ENCODE measurements around the gene MORN1. TPM values are rescaled to one million over a fixed set of nuclear protein-coding genes. Genes with fewer than 3 reads are reported as not detected.

The MORN1 gene
- total and polyA plus RNA-seq, 4 donors = 2.3 to 6.9 (median 3.6) TPM

DNA sequence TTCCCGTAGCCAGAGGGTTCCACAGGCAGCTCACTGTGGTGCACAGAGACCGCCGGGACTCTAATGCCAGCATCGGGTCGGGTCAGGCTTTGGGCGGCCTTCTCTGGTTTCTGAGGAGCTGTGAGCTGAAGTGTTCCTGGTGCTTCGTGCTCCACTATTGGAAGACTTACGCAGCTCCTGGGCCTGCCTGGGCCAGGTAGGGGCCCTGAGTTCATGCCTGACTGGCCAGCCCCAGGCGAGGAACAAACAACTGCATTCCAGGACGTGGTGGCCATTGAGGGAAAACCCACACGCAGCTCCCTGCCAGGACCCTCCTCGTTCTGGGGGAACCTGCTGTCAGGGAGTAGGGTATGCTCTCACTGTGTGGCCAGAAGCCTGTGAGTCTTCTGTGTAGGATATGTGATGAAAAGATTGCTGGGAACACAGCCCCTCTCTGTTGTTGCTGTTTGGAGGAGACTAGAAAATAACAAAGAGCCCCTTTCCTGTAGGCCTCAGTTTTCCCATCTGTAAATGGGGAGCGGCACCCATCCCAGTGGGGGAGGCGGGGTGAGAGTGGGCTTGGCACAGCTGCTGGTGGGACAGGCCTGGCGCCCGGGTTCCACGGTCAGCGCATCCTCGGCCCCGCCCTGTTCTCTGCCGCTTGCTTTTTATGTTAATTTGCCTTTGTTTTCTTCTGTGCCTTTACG lies 8.7 kb upstream of the MORN1 start:
- Histone ChIP-seq H3K4me1 (ENCODE audit: control insufficient read depth in 4 of 4, insufficient read depth in 4 of 4, low read length in 3 of 4) (no peaks in the 10 kb centered on the region), H3K9ac (ENCODE audit: low read depth in 1 of 2, low read length in 2 of 2) (no peak overlapping the region)

DNA sequence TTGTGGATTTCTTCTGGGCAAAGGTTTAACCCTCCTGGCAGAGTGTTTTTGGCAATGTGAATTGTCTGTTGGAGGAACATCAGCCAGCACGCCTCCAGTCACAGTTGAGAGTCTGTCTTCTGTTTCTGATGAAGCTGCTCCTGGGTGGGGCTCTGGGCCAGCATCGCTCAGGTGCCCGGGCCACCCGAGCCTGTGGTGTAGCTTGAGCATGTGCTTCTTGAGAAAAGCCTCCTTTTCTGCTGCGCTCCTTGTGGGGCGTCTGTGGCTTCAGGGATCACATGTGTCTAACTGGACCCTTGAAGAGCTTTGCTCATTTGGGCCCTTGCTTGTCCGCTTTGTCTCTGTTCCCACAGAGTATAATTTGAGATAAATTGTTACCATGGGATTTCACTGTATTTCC lies 7.5 kb upstream of the MORN1 start:
- peaks cover 19 to 71% (median 45%) of the 10 kb centered on the region in 4 donors for H3K36me3 ChIP-seq (ENCODE audit: control insufficient read depth in 4 of 4, insufficient read depth in 3 of 4, low read depth in 1 of 4, low read length in 3 of 4)
- peaks cover 0 to 8% (median 6%) of the 10 kb centered on the region in 4 donors for H3K4me1 ChIP-seq (ENCODE audit: control insufficient read depth in 4 of 4, insufficient read depth in 4 of 4, low read length in 3 of 4)
- 95% methylated on average over 7 of the region's 7 CpGs for WGBS
- no peak for DNase-seq (ENCODE audit: low spot score)
- H3K27me3 ChIP-seq (ENCODE audit: control insufficient read depth in 4 of 4, insufficient read depth in 4 of 4, low read length in 3 of 4) = no peaks in the 10 kb centered on the region
- no peak overlapping the region for H3K27ac ChIP-seq (ENCODE audit: low read depth in 1 of 2, low read length in 2 of 2)
- H3K9me3 ChIP-seq (ENCODE audit: control insufficient read depth in 4 of 4, low read length in 3 of 4) = no peaks in the 10 kb centered on the region
- H3K4me3 ChIP-seq (ENCODE audit: low read depth in 1 of 3, low read length in 3 of 3) = no peak overlapping the region
- TF ChIP-seq FOXA1 (IDR thresholded peaks at IDR 0.05) (no peak), EGR1 (IDR thresholded peaks at IDR 0.05; ENCODE audit: low read depth in 2 of 2) (no peak), RXRA (IDR thresholded peaks at IDR 0.05) (no peak), HNF4A (conservative IDR thresholded peaks at IDR 0.05) (no peak), GABPA (IDR thresholded peaks at IDR 0.05 in 1 of 2, conservative IDR thresholded peaks at IDR 0.05 in 1 of 2) (no peak), YY1 (IDR thresholded peaks at IDR 0.05) (no peak), JUND (IDR thresholded peaks at IDR 0.05) (no peak), NR2F2 (IDR thresholded peaks at IDR 0.05) (no peak), HNF4G (IDR thresholded peaks at IDR 0.05) (no peak), SP1 (IDR thresholded peaks at IDR 0.05) (no peak), TAF1 (conservative IDR thresholded peaks at IDR 0.05) (no peak), FOXA2 (IDR thresholded peaks at IDR 0.05) (no peak), RAD21 (IDR thresholded peaks at IDR 0.05) (no peak)
- TF ChIP-seq, protein P1, sequence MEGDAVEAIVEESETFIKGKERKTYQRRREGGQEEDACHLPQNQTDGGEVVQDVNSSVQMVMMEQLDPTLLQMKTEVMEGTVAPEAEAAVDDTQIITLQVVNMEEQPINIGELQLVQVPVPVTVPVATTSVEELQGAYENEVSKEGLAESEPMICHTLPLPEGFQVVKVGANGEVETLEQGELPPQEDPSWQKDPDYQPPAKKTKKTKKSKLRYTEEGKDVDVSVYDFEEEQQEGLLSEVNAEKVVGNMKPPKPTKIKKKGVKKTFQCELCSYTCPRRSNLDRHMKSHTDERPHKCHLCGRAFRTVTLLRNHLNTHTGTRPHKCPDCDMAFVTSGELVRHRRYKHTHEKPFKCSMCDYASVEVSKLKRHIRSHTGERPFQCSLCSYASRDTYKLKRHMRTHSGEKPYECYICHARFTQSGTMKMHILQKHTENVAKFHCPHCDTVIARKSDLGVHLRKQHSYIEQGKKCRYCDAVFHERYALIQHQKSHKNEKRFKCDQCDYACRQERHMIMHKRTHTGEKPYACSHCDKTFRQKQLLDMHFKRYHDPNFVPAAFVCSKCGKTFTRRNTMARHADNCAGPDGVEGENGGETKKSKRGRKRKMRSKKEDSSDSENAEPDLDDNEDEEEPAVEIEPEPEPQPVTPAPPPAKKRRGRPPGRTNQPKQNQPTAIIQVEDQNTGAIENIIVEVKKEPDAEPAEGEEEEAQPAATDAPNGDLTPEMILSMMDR (IDR thresholded peaks at IDR 0.05; ENCODE audit: low read depth, low read length, missing input control) = no peak
- TF ChIP-seq, protein P2, sequence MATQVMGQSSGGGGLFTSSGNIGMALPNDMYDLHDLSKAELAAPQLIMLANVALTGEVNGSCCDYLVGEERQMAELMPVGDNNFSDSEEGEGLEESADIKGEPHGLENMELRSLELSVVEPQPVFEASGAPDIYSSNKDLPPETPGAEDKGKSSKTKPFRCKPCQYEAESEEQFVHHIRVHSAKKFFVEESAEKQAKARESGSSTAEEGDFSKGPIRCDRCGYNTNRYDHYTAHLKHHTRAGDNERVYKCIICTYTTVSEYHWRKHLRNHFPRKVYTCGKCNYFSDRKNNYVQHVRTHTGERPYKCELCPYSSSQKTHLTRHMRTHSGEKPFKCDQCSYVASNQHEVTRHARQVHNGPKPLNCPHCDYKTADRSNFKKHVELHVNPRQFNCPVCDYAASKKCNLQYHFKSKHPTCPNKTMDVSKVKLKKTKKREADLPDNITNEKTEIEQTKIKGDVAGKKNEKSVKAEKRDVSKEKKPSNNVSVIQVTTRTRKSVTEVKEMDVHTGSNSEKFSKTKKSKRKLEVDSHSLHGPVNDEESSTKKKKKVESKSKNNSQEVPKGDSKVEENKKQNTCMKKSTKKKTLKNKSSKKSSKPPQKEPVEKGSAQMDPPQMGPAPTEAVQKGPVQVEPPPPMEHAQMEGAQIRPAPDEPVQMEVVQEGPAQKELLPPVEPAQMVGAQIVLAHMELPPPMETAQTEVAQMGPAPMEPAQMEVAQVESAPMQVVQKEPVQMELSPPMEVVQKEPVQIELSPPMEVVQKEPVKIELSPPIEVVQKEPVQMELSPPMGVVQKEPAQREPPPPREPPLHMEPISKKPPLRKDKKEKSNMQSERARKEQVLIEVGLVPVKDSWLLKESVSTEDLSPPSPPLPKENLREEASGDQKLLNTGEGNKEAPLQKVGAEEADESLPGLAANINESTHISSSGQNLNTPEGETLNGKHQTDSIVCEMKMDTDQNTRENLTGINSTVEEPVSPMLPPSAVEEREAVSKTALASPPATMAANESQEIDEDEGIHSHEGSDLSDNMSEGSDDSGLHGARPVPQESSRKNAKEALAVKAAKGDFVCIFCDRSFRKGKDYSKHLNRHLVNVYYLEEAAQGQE (IDR thresholded peaks at IDR 0.05) = no peak
- TF ChIP-seq, protein P3, sequence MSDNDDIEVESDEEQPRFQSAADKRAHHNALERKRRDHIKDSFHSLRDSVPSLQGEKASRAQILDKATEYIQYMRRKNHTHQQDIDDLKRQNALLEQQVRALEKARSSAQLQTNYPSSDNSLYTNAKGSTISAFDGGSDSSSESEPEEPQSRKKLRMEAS (IDR thresholded peaks at IDR 0.05) = no peak
- TF ChIP-seq, protein P4, sequence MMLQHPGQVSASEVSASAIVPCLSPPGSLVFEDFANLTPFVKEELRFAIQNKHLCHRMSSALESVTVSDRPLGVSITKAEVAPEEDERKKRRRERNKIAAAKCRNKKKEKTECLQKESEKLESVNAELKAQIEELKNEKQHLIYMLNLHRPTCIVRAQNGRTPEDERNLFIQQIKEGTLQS (IDR thresholded peaks at IDR 0.05) = no peak
- H3K9ac ChIP-seq (ENCODE audit: low read depth in 1 of 2, low read length in 2 of 2) = no peak overlapping the region

More for the DNA sequence above, 8.7 kb upstream of the MORN1 start:
- Histone ChIP-seq H3K4me3 (ENCODE audit: low read depth in 1 of 3, low read length in 3 of 3) (no peak overlapping the region), H3K9me3 (ENCODE audit: control insufficient read depth in 4 of 4, low read length in 3 of 4) (no peaks in the 10 kb centered on the region), H3K36me3 (ENCODE audit: control insufficient read depth in 4 of 4, insufficient read depth in 3 of 4, low read depth in 1 of 4, low read length in 3 of 4) (peaks cover 19 to 81% (median 54%) of the 10 kb centered on the region in 4 donors), H3K27me3 (ENCODE audit: control insufficient read depth in 4 of 4, insufficient read depth in 4 of 4, low read length in 3 of 4) (no peaks in the 10 kb centered on the region), H3K27ac (ENCODE audit: low read depth in 1 of 2, low read length in 2 of 2) (no peak overlapping the region)
- TF ChIP-seq, protein P3 (IDR thresholded peaks at IDR 0.05) = no peak
- TF ChIP-seq RAD21 (IDR thresholded peaks at IDR 0.05) = no peak
- no peak for TF ChIP-seq FOXA1 (IDR thresholded peaks at IDR 0.05)
- TF ChIP-seq, protein P1 (IDR thresholded peaks at IDR 0.05; ENCODE audit: low read depth, low read length, missing input control) = no peak
- TF ChIP-seq TAF1 (conservative IDR thresholded peaks at IDR 0.05) = no peak
- no peak for TF ChIP-seq FOXA2 (IDR thresholded peaks at IDR 0.05)
- TF ChIP-seq RXRA (IDR thresholded peaks at IDR 0.05) = no peak
- TF ChIP-seq SP1 (IDR thresholded peaks at IDR 0.05) = no peak
- TF ChIP-seq GABPA (IDR thresholded peaks at IDR 0.05 in 1 of 2, conservative IDR thresholded peaks at IDR 0.05 in 1 of 2) = no peak
- no peak for TF ChIP-seq EGR1 (IDR thresholded peaks at IDR 0.05; ENCODE audit: low read depth in 2 of 2)
- WGBS = 93% methylated on average over 22 of the region's 22 CpGs
- DNase-seq (ENCODE audit: low spot score) = no peak

Data from liver (tissue), 9 donors.